T-helper 1 cell treated with Interleukin-12 subunit alpha and Interleukin-12 subunit beta and Interleukin-4 antibody, amounts not matched to agents 30 ng/mL and 1 ng/mL, for 36 hours (primary cell): ENCODE measurements around the gene LDLRAD3. TPM values are rescaled to one million over a fixed set of nuclear protein-coding genes. Genes with fewer than 3 reads are reported as not detected.
"Not testable (repeated sequence)": the region's sequence is repeated elsewhere in the genome, so short reads cannot be mapped to it uniquely, and the experiment has no call there.

Source experiments
- intact Hi-C: fragments of 100-400 bp; cut with micrococcal nuclease; formaldehyde crosslinking; loops from one replicate; pipeline ENCODE4 v1.15.1; 2024
- total RNA-seq: library from RNA; stranded (reverse); gene quantifications from 2 replicates; pipeline ENCODE4 v1.2.3, GENCODE V29; 2022

Gene LDLRAD3
- total RNA-seq, 1 donor from 2014 or later = 0.15 TPM

DNA sequence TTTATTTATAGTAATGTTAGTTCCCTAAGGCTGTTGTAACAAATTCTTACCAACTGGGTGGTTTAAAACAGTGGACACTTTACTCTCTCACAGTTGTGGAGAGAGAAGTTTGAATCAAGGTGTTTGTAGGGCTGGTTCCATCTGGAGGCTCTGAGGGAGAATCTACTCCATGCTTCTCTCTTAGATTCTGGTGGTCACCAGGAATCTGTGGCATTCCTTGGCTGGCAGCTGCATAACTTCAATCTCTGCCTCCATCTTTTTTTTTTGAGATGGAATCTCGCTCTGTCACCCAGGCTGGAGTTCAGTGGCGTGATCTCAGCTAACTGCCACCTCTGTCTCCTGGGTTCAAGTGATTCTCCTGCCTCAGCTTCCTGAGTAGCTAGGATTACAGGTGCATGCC is 46.3 kb downstream of the LDLRAD3 start:
- intact Hi-C loops = no loop called here

GRCh38 chr11:35990816-35991215 is 47.0 kb downstream of the LDLRAD3 start:
- intact Hi-C loops = no loop called here

DNA sequence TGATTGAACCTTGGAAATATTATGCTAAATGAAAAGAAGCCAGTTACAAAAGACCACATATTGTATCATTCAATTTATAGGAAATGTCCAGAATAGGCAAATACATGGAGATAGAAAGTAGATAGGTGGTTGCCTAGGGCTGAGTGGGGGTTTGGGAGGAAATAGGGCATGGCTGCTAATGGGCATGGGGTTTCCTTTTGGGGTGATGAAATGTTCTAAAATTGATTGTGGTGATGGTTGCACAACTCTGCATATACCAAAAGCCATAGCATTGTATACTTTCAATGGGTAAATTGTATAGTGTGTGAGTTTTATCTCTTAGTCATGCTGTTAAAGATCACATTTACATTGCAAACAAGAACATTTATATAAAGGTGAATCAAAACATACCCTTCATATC is 48.7 kb downstream of the LDLRAD3 start:
- intact Hi-C loops = no loop called here

DNA sequence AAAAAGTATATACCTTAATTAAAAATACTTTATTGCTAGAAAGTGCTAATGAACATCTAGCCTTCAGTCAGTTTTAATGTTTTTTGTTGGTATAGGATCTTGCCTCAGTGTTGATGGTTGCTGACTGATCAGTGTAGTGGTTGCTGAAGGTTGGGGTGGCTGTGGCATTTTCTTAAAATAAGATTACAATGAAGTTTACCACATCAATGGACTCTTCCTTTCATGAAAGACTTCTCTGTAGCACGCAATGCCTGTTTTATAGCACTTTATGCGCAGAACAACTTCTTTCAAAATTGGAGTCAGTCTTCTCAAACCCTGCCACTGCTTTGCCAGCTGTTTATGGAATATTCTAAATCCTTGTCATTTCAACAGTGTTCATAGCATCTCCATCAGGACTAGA is 50.6 kb downstream of the LDLRAD3 start:
- intact Hi-C loops = no loop called here

DNA sequence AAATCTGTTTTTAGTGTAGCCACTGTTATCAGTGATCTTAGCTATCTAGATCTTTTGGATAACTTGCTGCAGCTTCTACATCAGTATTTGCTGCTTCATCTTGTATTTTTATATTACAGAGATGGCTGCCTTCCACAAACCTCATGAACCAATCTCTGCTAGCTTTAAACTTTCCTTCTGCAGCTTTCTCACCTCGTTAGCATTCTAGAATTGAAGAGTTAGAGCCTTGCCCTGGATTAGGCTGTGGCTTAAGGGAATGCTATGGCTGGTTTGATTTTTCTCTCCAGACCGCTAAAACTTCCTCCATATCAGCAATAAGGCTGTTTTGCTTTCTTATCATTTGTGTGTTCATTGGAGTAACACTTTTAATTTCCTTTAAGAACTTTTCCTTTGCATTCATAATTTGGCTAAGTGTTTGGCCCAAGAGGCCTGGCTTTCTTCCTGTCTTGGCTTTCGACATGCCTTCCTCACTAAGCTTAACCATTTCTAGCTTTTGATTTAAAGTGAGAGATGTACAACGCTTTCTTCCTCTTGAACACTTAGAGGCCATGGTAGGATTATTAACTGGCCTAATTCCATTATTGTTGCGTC is 51.9 kb downstream of the LDLRAD3 start:
- intact Hi-C loops = no loop called here

- intact Hi-C loops = no loop called here
Observed at GRCh38 chr11:35997902-35998520, 54.1 kb downstream of the LDLRAD3 start.

GRCh38 chr11:35998634-35999033 is 54.8 kb downstream of the LDLRAD3 start:
- intact Hi-C loops = no loop called here

GRCh38 chr11:36000616-36001190 is 56.8 kb downstream of the LDLRAD3 start:
- intact Hi-C loops = no loop called here

DNA sequence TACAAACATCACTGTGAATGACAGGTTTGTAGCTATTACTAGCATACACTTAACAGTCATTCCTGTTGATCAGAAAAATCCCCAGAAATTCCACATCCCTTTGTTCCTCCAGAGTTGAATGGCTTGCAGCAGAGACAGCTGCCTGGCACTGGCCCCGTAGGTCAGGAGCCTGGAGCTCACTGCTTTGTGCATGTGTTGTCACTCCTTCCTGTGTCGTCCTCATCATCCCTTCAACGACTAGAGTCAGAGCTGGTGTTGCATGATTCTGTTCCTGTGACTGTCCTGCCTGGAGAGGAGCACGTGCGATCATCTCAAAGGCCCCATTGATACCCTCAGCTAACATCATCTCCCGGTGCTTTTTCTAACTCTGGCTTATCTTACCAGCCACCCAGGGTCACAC is 58.3 kb downstream of the LDLRAD3 start:
- intact Hi-C loops = no loop called here

- intact Hi-C loops = no loop called here
Observed at GRCh38 chr11:36002796-36003195, 58.9 kb downstream of the LDLRAD3 start.

DNA sequence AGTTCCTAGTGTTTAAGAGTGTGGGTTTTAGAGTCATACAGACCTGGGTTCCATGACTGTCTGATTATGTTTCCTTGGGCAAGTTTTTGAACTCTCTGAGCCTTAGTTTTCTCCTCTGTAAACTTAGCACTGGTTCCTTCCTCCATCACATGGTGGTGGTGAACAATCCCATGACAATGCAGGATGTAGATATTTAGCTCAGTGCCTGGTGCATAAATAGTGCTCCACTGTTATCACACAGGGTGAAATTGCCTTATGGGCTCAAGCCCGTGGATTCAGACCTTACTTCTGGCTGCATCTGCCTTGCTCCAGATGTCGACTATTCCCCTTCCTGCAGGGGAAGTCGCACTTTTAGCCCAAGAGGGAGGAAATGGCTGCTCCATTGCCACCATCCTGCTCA is 62.7 kb downstream of the LDLRAD3 start:
- intact Hi-C loops = no loop called here

- intact Hi-C loops = no loop called here
Observed at GRCh38 chr11:36007127-36007655, 63.3 kb downstream of the LDLRAD3 start.

DNA sequence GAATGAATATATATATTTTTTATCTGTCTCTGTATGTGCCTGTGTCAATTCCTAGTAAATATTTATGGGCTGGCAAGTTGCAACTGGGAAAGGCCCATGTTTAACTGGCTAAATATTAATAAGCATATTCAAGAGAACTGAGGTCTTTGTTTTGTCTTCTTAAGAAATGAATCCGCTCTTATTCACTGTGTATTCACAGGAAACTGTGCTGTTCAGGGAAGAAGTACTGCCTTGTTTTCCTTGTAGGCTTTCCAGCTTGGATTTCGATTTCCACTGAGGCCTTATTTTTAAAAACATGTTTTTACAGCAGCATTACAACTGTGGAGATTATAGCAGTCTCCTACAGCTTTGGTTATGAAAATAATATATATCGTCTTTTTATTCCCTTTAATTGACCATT is 64.7 kb downstream of the LDLRAD3 start:
- intact Hi-C loops = no loop called here

DNA sequence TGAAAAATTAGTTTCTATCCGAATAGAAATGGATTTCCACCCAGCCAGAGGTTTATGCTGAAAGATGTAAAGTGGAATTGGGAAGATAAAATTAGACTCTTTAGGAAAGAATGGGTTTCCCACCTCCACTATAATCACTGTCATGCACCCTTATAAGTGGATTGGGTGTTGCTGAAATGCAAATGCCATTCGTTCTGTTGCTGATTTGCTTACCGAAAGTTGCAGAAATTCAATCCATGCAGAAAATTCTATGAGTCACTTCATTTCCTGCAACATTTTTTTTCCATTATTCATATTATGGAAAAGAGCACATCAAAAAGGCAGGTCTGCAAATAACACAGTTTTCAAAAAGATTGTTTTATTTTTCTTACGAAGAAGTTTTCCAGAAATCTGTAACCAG is 65.6 kb downstream of the LDLRAD3 start:
- intact Hi-C loops = no loop called here

- intact Hi-C loops = no loop called here
Observed at GRCh38 chr11:36010010-36010740, 66.3 kb downstream of the LDLRAD3 start.

- intact Hi-C loops = no loop called here
Observed at GRCh38 chr11:36011574-36011973, 67.7 kb downstream of the LDLRAD3 start.

GRCh38 chr11:36012455-36012854 is 68.6 kb downstream of the LDLRAD3 start:
- intact Hi-C loops = no loop called here

DNA sequence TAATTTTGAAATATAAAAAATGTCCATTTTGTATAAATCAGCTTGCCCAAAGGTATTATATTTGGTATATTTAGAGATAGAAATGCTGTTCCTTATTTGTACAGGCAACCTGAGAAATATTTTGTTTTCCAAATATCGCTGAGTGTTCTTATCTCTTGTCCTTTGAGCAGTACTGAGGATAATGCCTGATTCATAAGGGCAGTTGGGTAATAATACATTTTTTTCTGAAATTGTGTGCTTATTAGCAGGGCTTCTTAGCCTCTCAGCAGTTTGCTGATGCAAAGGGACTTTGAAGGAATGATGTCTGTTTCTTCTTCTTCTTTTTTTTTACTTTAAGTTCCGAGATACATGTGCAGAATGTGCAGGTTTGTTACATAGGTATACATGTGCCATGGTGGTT is 69.1 kb downstream of the LDLRAD3 start:
- intact Hi-C loops = no loop called here

GRCh38 chr11:36013446-36013845 is 69.6 kb downstream of the LDLRAD3 start:
- intact Hi-C loops = not testable (repeated sequence)

GRCh38 chr11:36013950-36014897 is 70.4 kb downstream of the LDLRAD3 start:
- intact Hi-C loops = no loop called here
